ENCODE data around the gene NAE1.
"Not testable (repeated sequence)": the region's sequence is repeated elsewhere in the genome, so short reads cannot be mapped to it uniquely, and the experiment has no call there.

The NAE1 gene

DNA sequence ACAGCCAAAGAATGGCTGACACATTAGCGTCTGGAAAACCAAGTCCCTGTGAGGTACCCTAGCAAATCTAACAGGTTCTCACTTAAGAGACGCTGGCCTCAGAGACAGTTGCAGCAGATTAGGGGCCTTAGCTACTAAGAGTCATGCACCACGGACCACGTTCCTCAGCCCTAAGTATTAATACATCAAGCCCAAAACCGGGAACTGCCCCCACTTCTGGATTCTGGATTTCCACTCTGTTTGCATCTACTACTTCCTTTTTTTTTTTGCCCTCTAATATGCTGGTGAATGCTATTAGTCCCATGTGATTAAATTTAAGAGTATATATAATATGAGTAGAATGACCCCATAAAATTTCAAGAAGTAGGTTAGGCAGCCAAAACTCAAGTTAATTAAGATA, 28.6 kb downstream of the NAE1 start:
- no peak for DNase-seq (ENCODE audit: low read depth)

DNA sequence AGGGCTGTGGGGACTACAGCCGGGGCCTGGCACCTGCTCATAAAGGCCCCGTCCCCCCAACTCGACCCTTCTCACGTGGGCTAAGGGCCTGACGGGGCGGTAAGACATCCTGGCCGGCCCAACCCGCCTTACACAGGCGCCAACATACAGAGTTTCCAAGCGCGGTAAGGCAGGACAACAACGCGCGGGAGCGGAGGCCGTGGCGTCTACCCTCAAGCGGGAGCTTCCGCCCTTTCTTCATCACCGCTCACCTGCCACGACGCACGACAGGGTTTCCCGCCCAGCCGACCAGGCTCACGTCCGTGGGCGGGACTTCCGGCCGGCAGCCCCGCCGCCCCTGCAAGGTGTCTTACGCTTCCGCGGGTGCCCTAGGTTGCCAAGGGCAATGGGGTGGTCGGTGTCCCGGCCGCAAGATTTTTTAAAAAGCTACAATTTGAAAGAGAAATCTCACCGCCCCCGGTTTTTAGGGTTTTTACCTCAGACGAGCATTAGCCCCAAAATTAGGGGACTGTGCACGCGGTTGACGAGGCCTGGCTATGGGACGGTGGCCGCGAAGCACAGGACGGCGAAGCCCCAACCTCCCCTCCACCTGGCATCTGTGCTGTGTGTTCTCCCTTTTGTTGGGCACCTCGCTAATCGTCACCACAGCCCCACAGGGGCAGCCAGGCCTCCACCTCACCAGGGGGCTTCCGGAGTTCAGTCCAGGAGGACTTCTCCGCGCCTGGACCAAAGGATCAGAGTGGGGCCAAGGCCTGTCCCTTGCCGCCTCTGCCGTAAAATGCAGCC, 29.3 kb downstream of the NAE1 start, which contains the start of gene TERB1:
TERB1 (minus strand) TSS at position 265 of the 786 bp plus-strand sequence. CDS start 4,786 bp downstream, outside the sequence.
- no peak for DNase-seq (ENCODE audit: low read depth)

- no peak for DNase-seq (ENCODE audit: low read depth)
These were observed 29.9 kb downstream of the NAE1 start for GRCh38 chr16:66800856-66801255.

GRCh38 chr16:66798161-66798560, 32.6 kb downstream of the NAE1 start:
- no peak for DNase-seq (ENCODE audit: low read depth)

DNA sequence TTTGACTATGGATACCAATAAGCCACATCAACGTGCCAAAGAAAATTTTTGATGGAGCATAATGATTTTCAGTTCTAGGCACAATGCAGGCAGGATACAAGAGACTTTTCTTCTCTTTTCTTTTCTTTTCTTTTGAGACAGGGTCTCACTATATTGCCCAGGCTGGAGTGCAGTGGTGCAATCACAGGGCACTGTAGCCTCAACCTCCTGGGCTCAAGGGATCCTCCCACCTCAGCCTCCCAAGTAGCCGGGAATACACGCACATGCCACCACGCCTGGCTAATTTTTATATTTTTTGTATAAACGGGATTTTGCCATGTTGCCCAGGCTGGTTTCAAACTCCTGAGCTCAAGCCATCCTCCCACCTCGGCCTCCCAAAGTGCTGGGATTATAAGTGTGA, 36.8 kb downstream of the NAE1 start:
- not testable (repeated sequence) for DNase-seq (ENCODE audit: low read depth)

DNA sequence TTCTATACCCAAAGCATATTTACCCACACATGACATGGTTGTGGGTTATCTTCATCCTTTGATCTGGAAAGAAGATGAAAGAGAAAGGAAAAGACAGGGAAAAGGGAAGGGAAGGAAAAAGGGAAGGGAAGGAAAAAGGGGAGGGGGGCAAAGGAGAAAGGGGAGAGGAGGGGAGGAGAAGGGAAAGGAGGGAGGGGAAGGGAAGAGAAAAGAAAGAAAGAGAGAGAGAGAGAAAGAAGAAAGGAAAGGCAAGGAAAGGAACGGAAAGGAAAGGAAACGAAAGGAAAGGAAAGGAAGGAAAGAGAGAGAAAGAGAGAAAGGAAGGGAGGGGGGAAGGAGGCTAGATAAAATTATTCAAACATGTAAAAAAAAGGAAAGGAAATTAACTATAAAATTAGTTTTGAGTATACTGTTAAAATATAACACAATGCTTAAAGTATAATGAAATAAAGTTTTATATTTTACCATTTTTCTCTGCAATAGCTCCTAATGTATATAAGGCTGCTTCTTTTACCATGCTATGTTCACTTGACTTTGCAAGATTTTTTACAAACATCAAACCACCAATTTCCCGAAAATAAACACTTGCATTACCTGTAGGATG, 40.5 kb downstream of the NAE1 start:
- no peak for DNase-seq (ENCODE audit: low read depth)

GRCh38 chr16:66787427-66787826, 43.3 kb downstream of the NAE1 start:
- no peak for DNase-seq (ENCODE audit: low read depth)

DNA sequence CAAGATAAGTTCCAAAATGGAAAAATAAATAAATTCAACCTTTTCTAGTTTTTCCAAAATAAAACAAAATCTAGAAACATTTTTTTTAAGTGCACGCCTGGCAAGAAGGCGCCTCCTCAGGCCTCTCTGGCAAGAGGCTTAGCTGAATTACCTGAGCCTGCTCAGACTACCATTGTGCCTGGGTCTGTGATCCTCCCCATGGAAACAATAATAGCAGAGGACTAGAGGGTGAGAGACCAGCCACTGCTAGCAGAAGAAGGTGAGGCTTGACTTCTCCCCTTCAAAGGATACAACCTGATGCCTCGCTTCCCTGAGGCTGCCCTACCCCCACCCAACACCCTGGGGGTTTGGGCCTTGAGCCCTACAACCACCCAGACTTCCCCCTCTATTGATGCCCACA, 44.2 kb downstream of the NAE1 start:
- no peak for DNase-seq (ENCODE audit: low read depth)

DNA sequence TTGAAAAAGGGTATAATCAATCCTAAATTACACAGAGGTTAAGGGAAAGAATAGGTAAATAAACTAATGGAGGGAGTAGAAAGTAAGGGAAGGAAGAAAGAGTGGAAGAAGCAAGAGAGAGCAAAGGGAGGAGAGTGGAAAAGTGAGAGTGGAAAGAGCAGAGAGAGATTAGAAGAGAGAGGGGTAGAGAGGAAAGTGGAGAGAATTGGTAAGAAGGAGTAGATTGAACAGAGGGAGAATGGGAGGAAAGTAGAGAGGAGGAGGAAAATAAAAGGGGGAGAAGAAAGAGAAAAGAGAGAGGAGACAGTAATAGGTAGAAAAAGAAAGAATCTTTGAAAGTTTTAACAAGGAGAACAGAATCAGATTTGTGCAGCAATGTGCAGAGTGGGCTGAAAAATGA, 54.3 kb downstream of the NAE1 start:
- DNase-seq (ENCODE audit: low read depth): no peak

DNA sequence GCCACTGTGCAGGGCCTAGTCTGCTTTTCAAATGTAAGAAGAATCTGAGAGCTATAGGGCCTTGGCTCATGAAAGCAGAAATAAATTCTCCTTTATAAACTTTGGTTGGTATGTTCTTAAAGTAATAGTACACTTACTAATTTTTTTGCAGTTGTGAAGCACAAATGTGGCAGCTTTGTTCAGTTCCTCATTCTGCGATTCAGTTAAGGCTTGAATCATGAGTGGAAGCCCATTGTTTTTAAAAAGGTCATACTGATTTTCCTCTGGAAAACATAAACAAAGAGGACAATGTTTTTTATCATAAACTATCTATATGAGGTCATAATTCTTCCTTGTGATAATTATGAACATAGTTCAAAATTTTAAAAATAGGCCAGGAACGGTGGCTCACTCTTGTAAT, 55.8 kb downstream of the NAE1 start:
- DNase-seq (ENCODE audit: low read depth): no peak

DNA sequence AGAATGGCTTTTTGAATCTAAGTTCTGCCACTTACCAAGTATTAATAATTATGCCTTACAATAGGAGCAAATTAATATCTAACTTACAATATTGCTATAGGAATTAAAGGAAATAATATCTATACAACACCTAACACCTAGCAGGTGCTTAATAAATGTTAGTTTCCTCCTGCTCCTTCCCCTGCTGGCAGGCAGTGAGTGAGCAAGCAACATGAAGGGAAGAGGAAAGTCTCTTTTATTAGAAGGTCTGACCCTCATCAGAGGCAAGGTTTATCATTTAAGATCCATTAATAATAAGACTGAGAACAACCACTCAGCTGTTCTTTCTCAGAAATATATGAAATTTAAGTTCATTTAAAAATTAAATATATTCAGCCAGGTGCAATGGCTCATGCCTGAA, 72.7 kb downstream of the NAE1 start:
- no peak for DNase-seq (ENCODE audit: low read depth)

DNA sequence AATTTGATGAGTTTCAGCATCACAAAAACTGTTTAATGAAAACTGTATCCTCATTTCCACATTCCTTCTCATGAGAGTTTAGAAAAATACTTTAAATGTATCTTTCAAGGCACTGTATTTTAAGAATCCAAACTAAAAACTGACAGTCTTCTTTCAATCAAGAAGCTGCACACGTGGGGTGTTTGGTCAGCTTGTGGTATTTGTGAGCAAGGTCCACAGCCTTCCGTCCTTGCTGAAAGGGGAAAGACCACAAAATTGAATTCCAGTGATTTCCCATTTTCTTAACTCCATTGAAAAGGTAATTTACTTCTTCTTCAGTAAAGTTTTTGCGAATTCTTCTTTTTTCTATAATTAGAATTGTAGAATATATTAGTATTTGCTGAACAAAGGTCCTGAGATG, 76.0 kb downstream of the NAE1 start:
- no peak for DNase-seq (ENCODE audit: low read depth)

GRCh38 chr16:66754211-66754610, 76.6 kb downstream of the NAE1 start:
- DNase-seq (ENCODE audit: low read depth): no peak

DNA sequence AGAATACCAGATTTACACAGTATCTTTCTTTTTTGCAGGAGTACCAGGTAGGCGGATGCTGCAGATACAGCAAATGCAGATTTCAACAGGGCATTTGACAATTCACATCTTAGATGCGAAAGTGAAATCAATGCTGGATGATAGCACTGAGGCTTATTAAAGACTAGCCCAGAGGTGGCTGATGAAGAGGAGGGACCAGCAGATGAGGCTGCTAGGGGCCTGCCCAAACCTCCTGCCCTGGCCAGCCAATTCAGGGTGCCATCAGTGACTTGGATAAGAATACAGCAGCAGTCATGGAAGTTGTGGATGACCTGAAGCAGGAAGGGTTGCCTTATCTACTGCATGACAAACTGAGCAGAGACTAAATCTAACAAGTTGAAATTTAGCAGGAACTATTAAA, 77.8 kb downstream of the NAE1 start:
- no peak for DNase-seq (ENCODE audit: low read depth)
